Measurements from ENCODE around the gene FAM3D.

FAM3D gene

DNA sequence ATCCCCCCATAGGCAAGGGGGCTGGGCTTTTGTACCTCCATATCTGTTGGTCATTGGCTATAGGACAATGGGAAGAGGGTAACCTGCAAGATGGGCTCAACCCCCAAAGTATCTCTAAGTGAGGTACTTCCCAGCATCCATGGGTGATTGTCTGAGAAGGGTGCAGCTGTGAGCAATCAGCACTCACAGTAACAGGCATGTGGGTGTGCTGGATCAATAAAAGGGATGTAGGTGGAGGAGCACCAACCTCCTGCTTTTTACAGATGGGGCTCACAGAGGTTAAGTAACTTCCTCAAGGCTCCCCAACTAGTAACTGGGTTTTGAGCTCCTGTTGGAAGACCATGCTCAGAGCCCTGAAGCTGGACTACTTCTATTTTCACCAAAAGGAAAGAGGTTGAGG, 63.0 kb downstream of the FAM3D start:
- ChIA-PET CTCF (interaction anchor here (0.8 to 0.9 kb wide), 2 partner anchors 18 to 296 kb away, joined by 3 read pairs; no protein-coding TSS in a partner anchor), POLR2A (no interaction called here)
- no peaks in the 10 kb centered on the region for H3K36me3 ChIP-seq (ENCODE audit: control insufficient read depth in 4 of 4, insufficient read depth in 4 of 4, low read length in 3 of 4)
- H3K9me3 ChIP-seq (ENCODE audit: control extremely low read depth in 1 of 5, control insufficient read depth in 4 of 5, insufficient read depth in 2 of 5, low read depth in 1 of 5, low read length in 4 of 5): peaks cover 0 to 8% (median 3%) of the 10 kb centered on the region in 5 experiments
- H3K4me1 ChIP-seq (ENCODE audit: control extremely low read depth in 1 of 4, control insufficient read depth in 4 of 4, insufficient read depth in 4 of 4, low read length in 3 of 4): no peaks in the 10 kb centered on the region
- H3K27me3 ChIP-seq (replicated peaks in 2 of 5; ENCODE audit: control insufficient read depth in 4 of 5, insufficient read depth in 5 of 5, low read length in 4 of 5): peaks cover 0 to 16% (median 0%) of the 10 kb centered on the region in 5 experiments
- H3K4me3 ChIP-seq (ENCODE audit: control insufficient read depth in 1 of 7, extremely low read depth in 1 of 7, insufficient read depth in 4 of 7, low read depth in 2 of 7, low read length in 6 of 7): no peak overlapping the region
- no peak overlapping the region for H3K27ac ChIP-seq (ENCODE audit: insufficient read depth in 1 of 2, low read depth in 1 of 2, low read length in 2 of 2, poor library complexity in 1 of 2, severe bottlenecking in 2 of 2)
- DNase-seq: no peak

DNA sequence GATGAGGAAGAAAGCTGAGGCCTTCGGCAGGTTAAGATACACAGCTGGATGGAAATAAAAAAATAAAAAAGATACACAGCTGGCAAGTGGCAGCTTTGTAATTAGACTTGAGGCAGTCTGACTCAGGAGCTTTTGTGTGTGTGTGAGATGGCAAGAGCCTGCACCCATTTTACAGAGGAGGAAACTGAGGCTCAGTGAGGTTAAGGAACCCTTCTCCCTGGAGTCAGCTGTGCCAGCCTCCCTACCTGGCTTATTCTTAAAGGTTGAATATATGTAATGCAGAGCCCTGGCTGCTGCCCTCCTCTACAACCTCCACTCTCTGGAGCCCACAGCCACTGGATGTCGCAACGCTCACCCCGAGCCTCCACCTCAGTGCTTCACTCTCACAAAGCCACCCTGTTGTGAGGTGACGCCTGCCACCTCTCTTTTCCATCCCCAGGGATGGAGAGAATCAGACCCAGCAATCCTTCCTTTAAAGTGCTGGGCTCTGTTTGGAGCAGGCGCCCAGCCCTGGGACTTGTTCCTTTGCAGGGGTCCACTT, 68.7 kb downstream of the FAM3D start:
- CTCF ChIA-PET: interaction anchor here (1.3 kb wide), 1 partner anchor 13 kb away, joined by 4 read pairs; no protein-coding TSS in a partner anchor
- 88% methylated on average over 4 of the region's 6 CpGs for WGBS (ENCODE audit: insufficient coverage)

DNA sequence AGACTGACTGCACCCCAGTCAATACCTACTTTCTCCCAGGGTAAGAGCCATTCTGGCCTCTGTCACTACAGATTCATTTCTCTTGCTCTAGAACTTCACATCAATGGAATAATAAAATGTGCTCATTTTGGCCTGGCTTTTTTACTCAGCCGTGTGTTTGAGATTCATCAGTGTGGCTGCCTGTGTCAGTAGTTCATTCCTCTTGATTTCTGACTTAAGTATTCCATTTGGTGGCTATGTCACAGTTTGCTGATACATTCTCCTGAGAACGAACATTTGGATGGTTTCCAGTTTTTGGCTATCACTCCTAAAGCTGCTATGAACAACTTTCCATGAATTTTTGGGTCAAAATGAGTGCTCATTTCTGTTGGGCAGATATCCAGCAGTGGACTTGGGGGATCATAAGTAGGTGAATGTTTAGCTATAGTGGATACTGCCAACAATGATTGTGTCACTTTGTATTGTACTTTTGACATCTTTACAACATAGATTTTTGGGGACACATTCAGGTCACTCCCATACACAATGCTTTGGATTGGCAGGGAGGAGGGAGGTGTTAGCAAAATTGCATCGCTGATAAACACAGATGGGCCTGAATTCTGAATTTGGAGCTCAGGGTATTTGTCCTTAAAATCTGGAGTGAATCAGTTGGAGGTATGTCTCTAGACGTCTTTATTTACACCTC, 69.6 kb downstream of the FAM3D start:
- no peaks in the 10 kb centered on the region for H3K4me1 ChIP-seq (ENCODE audit: control extremely low read depth in 1 of 4, control insufficient read depth in 4 of 4, insufficient read depth in 4 of 4, low read length in 3 of 4)

More for the DNA sequence above, 68.7 kb downstream of the FAM3D start:
- no peaks in the 10 kb centered on the region for H3K4me1 ChIP-seq (ENCODE audit: control extremely low read depth in 1 of 4, control insufficient read depth in 4 of 4, insufficient read depth in 4 of 4, low read length in 3 of 4)
- no peak overlapping the region for H3K4me3 ChIP-seq (ENCODE audit: control insufficient read depth in 1 of 7, extremely low read depth in 1 of 7, insufficient read depth in 4 of 7, low read depth in 2 of 7, low read length in 6 of 7)
- DNase-seq: no peak
- H3K36me3 ChIP-seq (ENCODE audit: control insufficient read depth in 4 of 4, insufficient read depth in 4 of 4, low read length in 3 of 4): no peaks in the 10 kb centered on the region
- POLR2A ChIA-PET: no interaction called here
- no peaks in the 10 kb centered on the region for H3K9me3 ChIP-seq (ENCODE audit: control extremely low read depth in 1 of 5, control insufficient read depth in 4 of 5, insufficient read depth in 2 of 5, low read depth in 1 of 5, low read length in 4 of 5)
- H3K27ac ChIP-seq (ENCODE audit: insufficient read depth in 1 of 2, low read depth in 1 of 2, low read length in 2 of 2, poor library complexity in 1 of 2, severe bottlenecking in 2 of 2): no peak overlapping the region
- H3K27me3 ChIP-seq (replicated peaks in 2 of 5; ENCODE audit: control insufficient read depth in 4 of 5, insufficient read depth in 5 of 5, low read length in 4 of 5): peaks cover 0 to 4% (median 0%) of the 10 kb centered on the region in 5 experiments

DNA sequence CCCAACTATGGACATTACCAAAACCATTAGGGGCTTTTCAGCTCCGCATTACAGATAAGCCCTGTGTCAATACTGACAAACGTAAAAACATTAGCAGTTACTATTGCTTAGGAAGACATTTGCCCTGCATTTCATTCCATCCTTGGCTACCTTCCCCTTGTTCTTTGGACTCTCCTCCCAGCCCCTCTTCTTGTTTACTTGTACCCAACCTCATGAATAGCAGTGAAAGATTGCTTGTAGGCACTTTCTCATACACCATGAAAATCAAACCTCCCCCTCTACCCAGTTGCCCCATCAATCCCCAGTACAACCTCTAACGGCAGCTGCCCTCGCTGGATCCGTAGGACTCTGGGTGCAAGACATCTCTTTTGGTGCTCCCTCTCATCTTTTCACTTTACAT, 72.5 kb downstream of the FAM3D start:
- Histone ChIP-seq H3K4me1 (ENCODE audit: control extremely low read depth in 1 of 4, control insufficient read depth in 4 of 4, insufficient read depth in 4 of 4, low read length in 3 of 4) (no peaks in the 10 kb centered on the region), H3K9me3 (ENCODE audit: control extremely low read depth in 1 of 5, control insufficient read depth in 4 of 5, insufficient read depth in 2 of 5, low read depth in 1 of 5, low read length in 4 of 5) (no peaks in the 10 kb centered on the region), H3K27me3 (replicated peaks in 2 of 5; ENCODE audit: control insufficient read depth in 4 of 5, insufficient read depth in 5 of 5, low read length in 4 of 5) (peaks cover 0 to 3% (median 0%) of the 10 kb centered on the region in 5 experiments), H3K4me3 (ENCODE audit: control insufficient read depth in 1 of 7, extremely low read depth in 1 of 7, insufficient read depth in 4 of 7, low read depth in 2 of 7, low read length in 6 of 7) (no peak overlapping the region), H3K27ac (ENCODE audit: insufficient read depth in 1 of 2, low read depth in 1 of 2, low read length in 2 of 2, poor library complexity in 1 of 2, severe bottlenecking in 2 of 2) (no peak overlapping the region), H3K36me3 (ENCODE audit: control insufficient read depth in 4 of 4, insufficient read depth in 4 of 4, low read length in 3 of 4) (no peaks in the 10 kb centered on the region)
- ChIA-PET CTCF (no interaction called here), POLR2A (no interaction called here)
- 94% methylated on average over 5 of the region's 5 CpGs for WGBS (ENCODE audit: insufficient coverage)
- DNase-seq: no peak

More for the DNA sequence above, 69.6 kb downstream of the FAM3D start:
- peaks cover 0 to 4% (median 0%) of the 10 kb centered on the region in 5 experiments for H3K27me3 ChIP-seq (replicated peaks in 2 of 5; ENCODE audit: control insufficient read depth in 4 of 5, insufficient read depth in 5 of 5, low read length in 4 of 5)
- ChIA-PET CTCF (interaction anchor here (1.3 kb wide), 1 partner anchor 14 kb away, joined by 4 read pairs; no protein-coding TSS in a partner anchor), POLR2A (no interaction called here)
- no peak overlapping the region for H3K4me3 ChIP-seq (ENCODE audit: control insufficient read depth in 1 of 7, extremely low read depth in 1 of 7, insufficient read depth in 4 of 7, low read depth in 2 of 7, low read length in 6 of 7)
- WGBS (ENCODE audit: insufficient coverage): 95% methylated on average over 2 of the region's 4 CpGs
- no peak overlapping the region for H3K27ac ChIP-seq (ENCODE audit: insufficient read depth in 1 of 2, low read depth in 1 of 2, low read length in 2 of 2, poor library complexity in 1 of 2, severe bottlenecking in 2 of 2)
- H3K36me3 ChIP-seq (ENCODE audit: control insufficient read depth in 4 of 4, insufficient read depth in 4 of 4, low read length in 3 of 4): no peaks in the 10 kb centered on the region
- no peak for DNase-seq
- no peaks in the 10 kb centered on the region for H3K9me3 ChIP-seq (ENCODE audit: control extremely low read depth in 1 of 5, control insufficient read depth in 4 of 5, insufficient read depth in 2 of 5, low read depth in 1 of 5, low read length in 4 of 5)

DNA sequence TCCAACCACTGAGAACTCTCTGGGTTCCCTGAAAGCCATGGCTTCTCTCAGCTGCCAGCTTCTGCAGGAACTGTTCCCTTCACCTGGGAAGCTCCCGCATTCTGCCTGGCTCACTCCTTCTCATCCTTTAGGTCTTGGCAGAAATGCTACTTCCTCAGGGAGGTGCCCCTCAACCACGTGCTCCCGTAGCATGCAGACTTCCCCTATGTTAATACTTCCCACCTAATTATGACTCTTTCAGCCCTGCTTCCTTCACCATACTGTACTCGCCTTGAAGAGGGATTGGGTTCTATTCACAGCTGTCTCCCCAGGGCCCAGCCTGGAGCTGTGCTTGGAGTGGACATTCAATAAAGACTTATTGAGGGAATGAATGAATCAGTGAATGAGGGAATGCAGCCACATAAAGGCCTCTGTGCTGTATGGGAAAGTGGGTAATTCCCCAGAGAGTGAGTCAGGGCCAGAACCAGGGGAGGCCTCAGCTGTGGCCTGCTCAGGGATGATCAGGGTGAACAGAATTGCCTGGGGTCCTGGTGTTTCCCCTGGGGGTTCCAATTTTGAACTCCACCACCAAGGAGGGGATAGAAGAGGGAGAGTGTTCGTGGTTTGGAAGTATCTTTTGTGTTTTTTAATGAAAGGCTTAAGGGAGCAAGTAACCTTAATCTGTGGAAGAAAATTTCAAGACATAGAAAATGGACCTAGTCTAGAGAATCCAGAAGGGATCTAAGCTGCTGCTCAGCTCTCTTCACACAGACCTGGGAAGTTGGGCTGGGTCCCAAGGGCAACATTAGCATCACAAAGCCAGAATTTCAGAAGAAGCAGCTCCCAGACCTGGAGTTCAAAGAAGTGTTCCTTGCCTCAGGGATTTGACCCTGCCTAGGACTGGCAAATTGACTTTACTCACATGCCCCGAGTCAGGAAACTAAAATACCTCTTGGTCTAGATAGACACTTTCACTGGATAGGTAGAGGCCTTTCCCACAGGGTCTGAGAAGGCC, 74.8 kb downstream of the FAM3D start:
- ChIA-PET POLR2A (no interaction called here), CTCF (interaction anchor here (0.6 to 1.2 kb wide), 3 partner anchors 10 to 1678 kb away, joined by 3 to 4 read pairs (median 3); no protein-coding TSS in a partner anchor)
- Histone ChIP-seq H3K4me1 (ENCODE audit: control extremely low read depth in 1 of 4, control insufficient read depth in 4 of 4, insufficient read depth in 4 of 4, low read length in 3 of 4) (peaks cover 0 to 1% (median under 1%) of the 10 kb centered on the region in 4 experiments), H3K27ac (ENCODE audit: insufficient read depth in 1 of 2, low read depth in 1 of 2, low read length in 2 of 2, poor library complexity in 1 of 2, severe bottlenecking in 2 of 2) (no peak overlapping the region), H3K36me3 (ENCODE audit: control insufficient read depth in 4 of 4, insufficient read depth in 4 of 4, low read length in 3 of 4) (no peaks in the 10 kb centered on the region), H3K27me3 (replicated peaks in 2 of 5; ENCODE audit: control insufficient read depth in 4 of 5, insufficient read depth in 5 of 5, low read length in 4 of 5) (peaks cover 2 to 20% (median 16%) of the 10 kb centered on the region in 5 experiments), H3K4me3 (ENCODE audit: control insufficient read depth in 1 of 7, extremely low read depth in 1 of 7, insufficient read depth in 4 of 7, low read depth in 2 of 7, low read length in 6 of 7) (no peak overlapping the region), H3K9me3 (ENCODE audit: control extremely low read depth in 1 of 5, control insufficient read depth in 4 of 5, insufficient read depth in 2 of 5, low read depth in 1 of 5, low read length in 4 of 5) (no peaks in the 10 kb centered on the region)
- 73% methylated on average over 4 of the region's 6 CpGs for WGBS (ENCODE audit: insufficient coverage)
- no peak for DNase-seq

DNA sequence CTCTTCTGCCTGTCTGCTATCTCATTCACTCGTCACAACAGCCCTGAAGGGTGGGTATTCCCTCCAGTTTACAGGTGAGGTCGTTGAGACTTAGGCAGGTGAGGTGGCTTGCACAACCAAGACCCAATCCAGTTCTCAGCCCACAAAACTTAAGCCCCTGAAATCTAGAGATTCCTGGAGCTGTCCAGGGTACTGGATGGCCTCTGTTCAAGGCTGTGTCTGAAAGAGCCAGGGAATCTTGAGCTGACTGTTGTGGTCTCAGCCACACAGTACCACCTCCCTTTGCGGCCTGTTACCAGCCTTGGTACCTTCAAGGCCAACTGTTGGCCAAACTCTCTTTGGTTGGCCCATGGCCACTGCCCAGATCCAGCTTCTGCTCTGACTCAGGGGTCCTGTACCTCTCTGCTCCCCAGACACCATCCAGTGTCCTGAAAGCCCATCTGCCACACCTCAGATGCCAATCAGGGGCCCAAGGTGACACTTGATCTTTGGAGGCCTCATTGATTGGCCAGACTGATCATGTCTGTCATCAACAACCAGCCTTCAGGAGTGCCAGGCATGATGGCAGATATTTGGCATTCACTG, 78.5 kb downstream of the FAM3D start:
- Histone ChIP-seq H3K36me3 (ENCODE audit: control insufficient read depth in 4 of 4, insufficient read depth in 4 of 4, low read length in 3 of 4) (no peaks in the 10 kb centered on the region), H3K27ac (ENCODE audit: insufficient read depth in 1 of 2, low read depth in 1 of 2, low read length in 2 of 2, poor library complexity in 1 of 2, severe bottlenecking in 2 of 2) (no peak overlapping the region), H3K4me3 (ENCODE audit: control insufficient read depth in 1 of 7, extremely low read depth in 1 of 7, insufficient read depth in 4 of 7, low read depth in 2 of 7, low read length in 6 of 7) (no peak overlapping the region), H3K4me1 (ENCODE audit: control extremely low read depth in 1 of 4, control insufficient read depth in 4 of 4, insufficient read depth in 4 of 4, low read length in 3 of 4) (peaks cover 0 to 18% (median 12%) of the 10 kb centered on the region in 4 experiments), H3K9me3 (ENCODE audit: control extremely low read depth in 1 of 5, control insufficient read depth in 4 of 5, insufficient read depth in 2 of 5, low read depth in 1 of 5, low read length in 4 of 5) (no peaks in the 10 kb centered on the region), H3K27me3 (replicated peaks in 2 of 5; ENCODE audit: control insufficient read depth in 4 of 5, insufficient read depth in 5 of 5, low read length in 4 of 5) (peaks cover 2 to 47% (median 33%) of the 10 kb centered on the region in 5 experiments)
- peak; percentile 34 to 71 (median 68) for DNase-seq
- WGBS (ENCODE audit: insufficient coverage): 78% methylated on average over 1 of the region's 3 CpGs
- ChIA-PET POLR2A (interaction anchor here (0.6 kb wide), 1 partner anchor 406 kb away, joined by 5 read pairs; no protein-coding TSS in a partner anchor), CTCF (interaction anchor here (0.7 to 1.6 kb wide), 2 partner anchors 19 to 24 kb away, joined by 3 to 9 read pairs; no protein-coding TSS in a partner anchor)
